Measurements from ENCODE around the gene C20orf144.

- no peak for TF ChIP-seq EP300 (IDR thresholded peaks at IDR 0.05)
- no peak for TF ChIP-seq MAX (IDR thresholded peaks at IDR 0.05)
- TF ChIP-seq CEBPB (IDR thresholded peaks at IDR 0.05): no peak
- TF ChIP-seq, protein P1, sequence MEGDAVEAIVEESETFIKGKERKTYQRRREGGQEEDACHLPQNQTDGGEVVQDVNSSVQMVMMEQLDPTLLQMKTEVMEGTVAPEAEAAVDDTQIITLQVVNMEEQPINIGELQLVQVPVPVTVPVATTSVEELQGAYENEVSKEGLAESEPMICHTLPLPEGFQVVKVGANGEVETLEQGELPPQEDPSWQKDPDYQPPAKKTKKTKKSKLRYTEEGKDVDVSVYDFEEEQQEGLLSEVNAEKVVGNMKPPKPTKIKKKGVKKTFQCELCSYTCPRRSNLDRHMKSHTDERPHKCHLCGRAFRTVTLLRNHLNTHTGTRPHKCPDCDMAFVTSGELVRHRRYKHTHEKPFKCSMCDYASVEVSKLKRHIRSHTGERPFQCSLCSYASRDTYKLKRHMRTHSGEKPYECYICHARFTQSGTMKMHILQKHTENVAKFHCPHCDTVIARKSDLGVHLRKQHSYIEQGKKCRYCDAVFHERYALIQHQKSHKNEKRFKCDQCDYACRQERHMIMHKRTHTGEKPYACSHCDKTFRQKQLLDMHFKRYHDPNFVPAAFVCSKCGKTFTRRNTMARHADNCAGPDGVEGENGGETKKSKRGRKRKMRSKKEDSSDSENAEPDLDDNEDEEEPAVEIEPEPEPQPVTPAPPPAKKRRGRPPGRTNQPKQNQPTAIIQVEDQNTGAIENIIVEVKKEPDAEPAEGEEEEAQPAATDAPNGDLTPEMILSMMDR (IDR thresholded peaks at IDR 0.05): no peak
Measured at GRCh38 chr20:33626190-33626589, 35.9 kb upstream of the C20orf144 start.

Data from A549 (cell line).